Activated CD4-positive, alpha-beta T cell treated with anti-CD3 and anti-CD28 coated beads, Interleukin-2, Interleukin-4, amounts not matched to agents 100 ng/mL and 50 ng/mL, durations not matched to agents 16 hours and 8 hours (primary cell): ENCODE measurements around the gene ISM2.
A peak's percentile ranks its signal among the peaks of the same experiment; 100 is the strongest.

Experiments used
- DNase-seq: peaks from one replicate; pipeline ENCODE4 v3.0.0-alpha.2; 2020; ENCODE audit warnings: low spot score

ISM2 gene

GRCh38 chr14:77467801-77468200 lies 30.8 kb downstream of the ISM2 start:
- DNase-seq, result no peak

GRCh38 chr14:77459072-77459723 lies 39.4 kb downstream of the ISM2 start:
- peak; percentile 74 for DNase-seq

DNA sequence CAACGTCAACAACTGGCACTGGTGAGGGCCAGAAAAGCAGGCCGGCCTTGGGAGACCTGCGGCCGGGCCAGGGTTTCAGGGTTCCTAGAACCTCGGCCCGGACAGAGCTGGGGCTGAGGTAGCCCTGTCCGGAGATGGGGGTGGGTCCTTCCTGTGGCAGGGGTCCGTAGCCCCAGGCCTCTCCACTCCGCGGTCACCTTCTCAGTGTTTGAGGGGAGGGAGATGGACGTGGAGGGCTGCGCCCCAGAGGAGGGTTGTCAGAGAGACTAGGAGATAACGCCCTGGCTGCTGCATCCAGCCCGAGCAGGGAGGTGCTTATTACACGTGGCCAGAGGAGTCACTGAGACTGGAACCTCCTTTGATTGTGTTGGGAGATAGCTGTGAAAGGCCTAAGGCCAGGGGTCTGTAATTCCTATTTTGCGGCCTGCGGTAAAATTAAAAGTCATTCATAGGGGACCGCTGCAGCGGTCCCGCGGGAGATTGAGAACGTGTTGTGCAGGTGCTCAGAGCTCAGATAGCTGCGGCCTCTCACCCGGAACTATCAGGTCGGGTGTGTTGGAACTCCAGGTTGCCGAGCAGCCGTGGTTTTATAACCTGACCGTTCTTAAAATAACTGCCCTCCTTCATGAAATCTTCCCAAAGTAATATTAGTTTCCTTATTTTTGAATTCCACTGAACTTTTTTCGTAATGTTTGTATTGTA lies 40.2 kb downstream of the ISM2 start:
- DNase-seq, result peak; percentile 42

- DNase-seq, result peak; percentile 97
These were observed 40.9 kb downstream of the ISM2 start, which contains the start of the genes AHSA1 and VIPAS39 for GRCh38 chr14:77457522-77458248. Gene AHSA1, plus strand, starts transcription at chr14:77458093. Its CDS starts 97 bp downstream, at chr14:77458190. Gene VIPAS39, minus strand, starts transcription at chr14:77457601. Its CDS starts 3,499 bp downstream, at chr14:77454102.

GRCh38 chr14:77457115-77457521 lies 41.5 kb downstream of the ISM2 start:
- no peak for DNase-seq

DNA sequence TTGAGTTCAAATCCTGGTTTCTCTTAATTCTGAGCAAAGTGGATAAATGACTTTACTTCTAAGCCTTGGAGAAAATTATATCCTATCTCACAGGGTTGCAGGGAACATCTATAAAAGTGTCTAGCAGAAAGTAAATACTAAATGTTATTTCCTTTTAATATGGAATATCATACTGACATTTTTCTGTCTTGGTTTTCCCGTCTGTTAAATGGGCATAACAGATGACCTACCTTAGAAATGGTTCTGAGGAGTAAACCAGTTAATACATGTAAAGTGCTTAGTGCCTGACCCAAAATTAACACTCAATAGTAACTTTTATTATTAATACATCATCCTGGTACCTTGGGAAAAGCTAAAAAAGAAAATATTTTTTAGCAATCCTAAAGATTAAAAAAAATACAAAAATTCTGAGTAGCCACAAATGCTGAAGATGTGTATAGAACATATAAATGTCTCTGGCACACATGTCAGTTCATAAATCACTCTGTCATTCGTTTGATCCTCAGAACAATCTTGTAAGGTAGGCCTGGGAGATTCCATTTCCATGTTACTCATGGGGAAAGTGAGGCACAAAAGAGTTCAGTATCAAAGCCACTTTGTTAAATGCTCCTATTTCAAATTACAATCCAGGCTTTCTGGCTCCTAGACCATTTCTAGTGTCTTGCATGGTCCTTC lies 42.5 kb downstream of the ISM2 start:
- no peak for DNase-seq

GRCh38 chr14:77442196-77442595 lies 56.4 kb downstream of the ISM2 start:
- DNase-seq, result no peak

GRCh38 chr14:77439861-77440260 lies 58.8 kb downstream of the ISM2 start:
- DNase-seq, result no peak

DNA sequence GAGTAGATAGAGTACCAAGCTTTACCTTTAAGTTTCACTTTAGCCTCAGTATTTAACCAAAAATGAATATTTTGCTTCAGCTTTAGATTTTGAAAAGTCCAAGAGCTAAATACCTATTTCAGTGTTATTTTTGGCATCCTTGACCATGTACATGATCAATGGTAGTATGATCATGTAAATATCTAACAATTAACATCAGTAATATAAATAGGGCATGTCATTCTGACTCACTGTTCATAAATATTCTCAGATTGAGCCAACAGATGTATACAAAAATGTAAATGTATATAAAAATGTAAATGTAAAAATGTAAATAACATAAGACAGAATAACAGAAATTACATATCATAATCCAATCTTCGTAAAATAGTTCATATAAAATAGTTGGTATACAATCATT lies 60.0 kb downstream of the ISM2 start:
- no peak for DNase-seq

DNA sequence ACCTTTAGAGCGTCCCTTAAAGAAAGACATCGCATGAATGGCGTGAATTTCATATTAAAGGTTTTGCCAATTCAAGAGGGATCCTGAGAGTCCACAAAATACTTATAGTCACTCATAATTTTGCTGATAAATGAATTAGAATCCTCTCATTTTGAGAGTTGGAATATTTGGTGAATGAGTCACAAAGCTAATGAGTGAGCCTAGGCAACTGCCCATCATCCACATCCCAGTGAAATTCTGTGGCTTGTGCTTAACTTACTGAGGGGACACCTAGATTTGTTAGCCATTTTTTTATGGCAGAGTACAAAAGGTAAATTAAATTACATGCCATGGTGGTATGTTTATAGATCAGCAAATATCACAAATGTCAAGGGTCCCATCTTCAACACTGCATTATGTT lies 62.6 kb downstream of the ISM2 start:
- DNase-seq, result no peak

- DNase-seq, result no peak
These were observed 72.2 kb downstream of the ISM2 start for GRCh38 chr14:77426396-77426795.

- no peak for DNase-seq
These were observed 73.8 kb downstream of the ISM2 start for GRCh38 chr14:77424862-77425261.
